ENCODE results near the gene GIPC2.

DNA sequence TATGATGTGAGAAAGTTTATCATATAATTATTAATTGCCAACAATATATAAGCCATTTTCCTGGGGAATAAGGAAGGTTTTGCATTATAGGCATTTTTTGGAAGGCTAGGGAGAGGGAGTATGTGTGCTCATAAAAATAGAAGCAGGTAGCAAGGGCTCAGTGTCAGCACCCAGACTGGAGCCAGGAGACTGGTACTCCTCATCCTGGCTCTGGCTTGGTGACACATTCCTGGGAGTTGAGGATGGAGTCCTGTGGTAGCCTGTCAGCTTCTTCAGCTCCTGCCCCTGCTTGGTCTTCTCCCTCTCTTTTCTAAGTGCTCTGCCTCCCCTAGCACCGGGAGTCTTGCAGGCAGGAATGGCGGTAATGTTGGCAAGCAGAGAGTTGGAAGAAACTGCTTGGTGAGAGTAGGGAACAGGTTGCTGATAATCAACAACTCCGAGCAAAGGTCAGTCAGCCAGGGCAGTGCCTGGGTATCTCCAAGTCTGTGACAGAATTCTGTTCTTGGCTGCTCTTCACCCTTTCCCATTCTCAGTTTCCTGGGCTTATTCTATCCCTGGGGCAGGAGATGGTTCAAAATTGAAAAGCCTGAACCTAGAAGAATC is 23.0 kb downstream of the GIPC2 start:
- TF ChIP-seq, protein P1, sequence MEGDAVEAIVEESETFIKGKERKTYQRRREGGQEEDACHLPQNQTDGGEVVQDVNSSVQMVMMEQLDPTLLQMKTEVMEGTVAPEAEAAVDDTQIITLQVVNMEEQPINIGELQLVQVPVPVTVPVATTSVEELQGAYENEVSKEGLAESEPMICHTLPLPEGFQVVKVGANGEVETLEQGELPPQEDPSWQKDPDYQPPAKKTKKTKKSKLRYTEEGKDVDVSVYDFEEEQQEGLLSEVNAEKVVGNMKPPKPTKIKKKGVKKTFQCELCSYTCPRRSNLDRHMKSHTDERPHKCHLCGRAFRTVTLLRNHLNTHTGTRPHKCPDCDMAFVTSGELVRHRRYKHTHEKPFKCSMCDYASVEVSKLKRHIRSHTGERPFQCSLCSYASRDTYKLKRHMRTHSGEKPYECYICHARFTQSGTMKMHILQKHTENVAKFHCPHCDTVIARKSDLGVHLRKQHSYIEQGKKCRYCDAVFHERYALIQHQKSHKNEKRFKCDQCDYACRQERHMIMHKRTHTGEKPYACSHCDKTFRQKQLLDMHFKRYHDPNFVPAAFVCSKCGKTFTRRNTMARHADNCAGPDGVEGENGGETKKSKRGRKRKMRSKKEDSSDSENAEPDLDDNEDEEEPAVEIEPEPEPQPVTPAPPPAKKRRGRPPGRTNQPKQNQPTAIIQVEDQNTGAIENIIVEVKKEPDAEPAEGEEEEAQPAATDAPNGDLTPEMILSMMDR (conservative IDR thresholded peaks at IDR 0.05; ENCODE audit: low read depth, low read length) = no peak
- TF ChIP-seq RFX5 (IDR thresholded peaks at IDR 0.05; ENCODE audit: low read depth, low read length) = no peak
- TF ChIP-seq MAZ (IDR thresholded peaks at IDR 0.05; ENCODE audit: borderline replicate concordance, low read depth, low read length) = no peak
- no peak for TF ChIP-seq SMC3 (IDR thresholded peaks at IDR 0.05; ENCODE audit: low read depth, low read length)
- TF ChIP-seq POLR2A (IDR thresholded peaks at IDR 0.05; ENCODE audit: low read depth, low read length) = no peak
- TF ChIP-seq MXI1 (IDR thresholded peaks at IDR 0.05; ENCODE audit: borderline replicate concordance, low read depth, low read length) = no peak

Data from IMR-90 (cell line).